Caco-2 (cell line): ENCODE results near the gene SHB. TPM values are rescaled to one million over a fixed set of nuclear protein-coding genes. Genes with fewer than 3 reads are reported as not detected.

Experiments
- BruUV-seq: library from RNA; stranded (reverse); fragments of 400-500 nt; replicated peaks from 2 replicates; lab custom pipeline; 2021; lab: Mats Ljungman, UMichigan
- CTCF ChIA-PET: fragments of 300-600 bp; sonication (Branson Sonifier 250); formaldehyde crosslinking; loops from one replicate; lab custom pipeline; 2022; ENCODE audit warnings: antibody characterized with exemption; lab: Charles Lee
- POLR2A ChIA-PET: fragments of 300-600 bp; sonication (Branson Sonifier 250); formaldehyde crosslinking; loops from one replicate; lab custom pipeline; 2022; ENCODE audit warnings: antibody characterized with exemption; lab: Charles Lee
- DNase-seq, 2 experiments: peaks; one replicate each; pipeline versions ENCODE4 v3.0.0 to v3.0.0-alpha.2; 2020 to 2022
- H3K27me3 ChIP-seq: replicated peaks from 2 replicates; pipeline ENCODE4 v1.6.0; 2011; ENCODE audit warnings: low read length; ENCODE audit not compliant: control insufficient read depth, insufficient read depth
- H3K36me3 ChIP-seq: 2 replicates; pipeline ENCODE4 v1.5.1; 2011; ENCODE audit warnings: low read length; ENCODE audit not compliant: control insufficient read depth, insufficient read depth
- H3K4me1 ChIP-seq: fragments of 250-450 bp; sonication (Bioruptor Pico); 2 replicates; pipeline ENCODE4 v1.5.1; 2020; ENCODE audit warnings: mild to moderate bottlenecking
- H3K4me3 ChIP-seq: 2 replicates; pipeline ENCODE4 v1.5.1; 2011; ENCODE audit warnings: low read depth, mild to moderate bottlenecking, control low read depth, low read length
- H3K9me3 ChIP-seq: fragments of 250-450 bp; sonication (Bioruptor Pico); 2 replicates; pipeline ENCODE4 v1.5.1; 2020; ENCODE audit warnings: mild to moderate bottlenecking, moderate library complexity
- H3K27ac Mint-ChIP-seq: one replicate; pipeline ENCODE4 v1.8.0; 2022; ENCODE audit warnings: mixed read lengths; ENCODE audit not compliant: unreplicated experiment
- H3K27me3 Mint-ChIP-seq: one replicate; pipeline ENCODE4 v1.8.0; 2022; ENCODE audit warnings: mixed read lengths; ENCODE audit not compliant: insufficient read depth, unreplicated experiment
- H3K36me3 Mint-ChIP-seq: one replicate; pipeline ENCODE4 v1.8.0; 2022; ENCODE audit warnings: mild to moderate bottlenecking, mixed read lengths; ENCODE audit not compliant: insufficient read depth, unreplicated experiment
- H3K4me1 Mint-ChIP-seq: one replicate; pipeline ENCODE4 v1.8.0; 2022; ENCODE audit warnings: low read depth, mixed read lengths; ENCODE audit not compliant: unreplicated experiment
- H3K4me3 Mint-ChIP-seq: one replicate; pipeline ENCODE4 v1.8.0; 2022; ENCODE audit warnings: mild to moderate bottlenecking, moderate library complexity, mixed read lengths; ENCODE audit not compliant: unreplicated experiment
- H3K9me3 Mint-ChIP-seq: one replicate; pipeline ENCODE4 v1.8.0; 2022; ENCODE audit warnings: mixed read lengths; ENCODE audit not compliant: unreplicated experiment
- CTCF ChIP-seq, 2 experiments: fragments of 200-600 bp in 1 of 2; IDR thresholded peaks; 1 replicate in 1 of 2; 2 replicates in 1 of 2; pipeline versions ENCODE4 v1.5.1 to v1.8.0; 2011 to 2022; ENCODE audit warnings: antibody characterized with exemption in 1 of 2, control low read depth in 1 of 2, inconsistent platforms in 1 of 2, low read depth in 1 of 2, low read length in 1 of 2, mild to moderate bottlenecking in 1 of 2, moderate library complexity in 1 of 2; ENCODE audit not compliant: insufficient read depth in 1 of 2, severe bottlenecking in 1 of 2, unreplicated experiment in 1 of 2
- intact Hi-C: fragments of 100-400 bp; cut with micrococcal nuclease; formaldehyde crosslinking; loops from one replicate; pipeline ENCODE4 v1.10.0; 2022; ENCODE audit not compliant: unreplicated experiment
- total RNA-seq: library from RNA; stranded (reverse); gene quantifications from 2 replicates; pipeline ENCODE4 v1.2.3, GENCODE V29; 2022

SHB gene
- total RNA-seq, 1 experiment from 2014 or later = 18.3 TPM

- peak overlapping the region; percentile 67 for H3K27ac Mint-ChIP-seq
- intact Hi-C loops = no loop called here
- H3K36me3 ChIP-seq = no peaks in the 10 kb centered on the region; the same call in 1 of the 2 replicates
- POLR2A ChIA-PET = no interaction called here
- CTCF ChIA-PET = no interaction called here
- peaks cover 6% of the 10 kb centered on the region for H3K4me1 ChIP-seq
- no peaks in the 10 kb centered on the region for H3K9me3 Mint-ChIP-seq
- H3K36me3 Mint-ChIP-seq = no peaks in the 10 kb centered on the region
- H3K4me3 Mint-ChIP-seq = no peak overlapping the region
- TF ChIP-seq CTCF (IDR thresholded peaks at IDR 0.05; ENCODE audit: insufficient read depth in 1 of 2, low read depth in 1 of 2, low read length in 1 of 2, severe bottlenecking in 1 of 2, unreplicated experiment in 1 of 2) = no peak
- no peaks in the 10 kb centered on the region for H3K27me3 Mint-ChIP-seq
- H3K27me3 ChIP-seq = no peaks in the 10 kb centered on the region
- H3K4me3 ChIP-seq = no peak overlapping the region
- no peak for DNase-seq
- H3K4me1 Mint-ChIP-seq = peaks cover 19% of the 10 kb centered on the region
- BruUV-seq = no TSS peak
- no peaks in the 10 kb centered on the region for H3K9me3 ChIP-seq
Observed at GRCh38 chr9:38032266-38033110, 36.5 kb downstream of the SHB start.

GRCh38 chr9:38031594-38031993 is 37.4 kb downstream of the SHB start:
- no TSS peak for BruUV-seq
- POLR2A ChIA-PET = no interaction called here
- Mint-ChIP-seq H3K4me1 (peaks cover 19% of the 10 kb centered on the region), H3K9me3 (no peaks in the 10 kb centered on the region), H3K27ac (peak overlapping the region; percentile 22), H3K36me3 (no peaks in the 10 kb centered on the region), H3K27me3 (no peaks in the 10 kb centered on the region), H3K4me3 (no peak overlapping the region)
- no peak for DNase-seq
- CTCF ChIA-PET = no interaction called here
- peaks cover 14% of the 10 kb centered on the region for H3K4me1 ChIP-seq
- no peaks in the 10 kb centered on the region for H3K27me3 ChIP-seq
- no peaks in the 10 kb centered on the region; the same call in 1 of the 2 replicates for H3K36me3 ChIP-seq
- H3K9me3 ChIP-seq = no peaks in the 10 kb centered on the region
- intact Hi-C loops = no loop called here
- H3K4me3 ChIP-seq = no peak overlapping the region
- no peak for TF ChIP-seq CTCF (IDR thresholded peaks at IDR 0.05; ENCODE audit: insufficient read depth in 1 of 2, low read depth in 1 of 2, low read length in 1 of 2, severe bottlenecking in 1 of 2, unreplicated experiment in 1 of 2)

GRCh38 chr9:38030658-38031057 is 38.4 kb downstream of the SHB start:
- Mint-ChIP-seq H3K4me1 (peaks cover 22% of the 10 kb centered on the region), H3K4me3 (no peak overlapping the region), H3K9me3 (no peaks in the 10 kb centered on the region), H3K27ac (peak overlapping the region; percentile 22), H3K36me3 (no peaks in the 10 kb centered on the region), H3K27me3 (no peaks in the 10 kb centered on the region)
- no peaks in the 10 kb centered on the region for H3K36me3 ChIP-seq
- no peak overlapping the region for H3K4me3 ChIP-seq
- H3K4me1 ChIP-seq = peaks cover 23% of the 10 kb centered on the region
- no peaks in the 10 kb centered on the region for H3K9me3 ChIP-seq
- no peak for DNase-seq
- no peak for TF ChIP-seq CTCF (IDR thresholded peaks at IDR 0.05; ENCODE audit: insufficient read depth in 1 of 2, low read depth in 1 of 2, low read length in 1 of 2, severe bottlenecking in 1 of 2, unreplicated experiment in 1 of 2)
- no TSS peak for BruUV-seq
- CTCF ChIA-PET = interaction anchor here (1.4 kb wide), 1 partner anchor 17 kb away, joined by 5 read pairs; no protein-coding TSS in a partner anchor
- intact Hi-C loops = no loop called here
- POLR2A ChIA-PET = no interaction called here
- no peaks in the 10 kb centered on the region for H3K27me3 ChIP-seq
